SK-N-SH treated with all-trans-retinoic acid at 6 μM for 48 hours (cell line): ENCODE measurements around the gene SLC25A17.
"Not testable (repeated sequence)": the region's sequence is repeated elsewhere in the genome, so short reads cannot be mapped to it uniquely, and the experiment has no call there.

ENCODE experiments used
- ATAC-seq: fragments of 200-7000 bp; cut with Tn5 transposase; 3 replicates; pipeline ENCODE4 v1.9.1; 2020; ENCODE audit warnings: mild to moderate bottlenecking, moderate library complexity
- ARNTL ChIP-seq: fragments of 450-650 bp; formaldehyde crosslinking; IDR thresholded peaks from 2 replicates; pipeline ENCODE4 v1.5.0; 2020; ENCODE audit warnings: low read depth, mild to moderate bottlenecking, moderate library complexity, borderline replicate concordance
- BACH2 ChIP-seq: fragments of 250-450 bp; sonication (Bioruptor Pico); IDR thresholded peaks from 2 replicates; pipeline ENCODE4 v1.9.0; 2021; ENCODE audit warnings: mild to moderate bottlenecking, borderline replicate concordance
- CSDC2 ChIP-seq: fragments of 250-450 bp; sonication (Bioruptor Pico); IDR thresholded peaks from 2 replicates; pipeline ENCODE4 v1.5.0; 2020; ENCODE audit warnings: mild to moderate bottlenecking, moderate library complexity
- CSRNP3 ChIP-seq: fragments of 250-450 bp; sonication (Bioruptor Pico); IDR thresholded peaks from 2 replicates; pipeline ENCODE4 v1.5.1; 2021; ENCODE audit warnings: mild to moderate bottlenecking, moderate library complexity
- ESRRG ChIP-seq: fragments of 250-450 bp; sonication (Bioruptor Pico); IDR thresholded peaks from 2 replicates; pipeline ENCODE4 v1.6.1; 2021; ENCODE audit warnings: mild to moderate bottlenecking
- GLIS3 ChIP-seq: fragments of 250-450 bp; sonication (Bioruptor Pico); IDR thresholded peaks from 2 replicates; pipeline ENCODE4 v1.5.0; 2020; ENCODE audit warnings: mild to moderate bottlenecking, moderate library complexity
- OSR1 ChIP-seq: fragments of 250-450 bp; sonication (Bioruptor Pico); IDR thresholded peaks from 2 replicates; pipeline ENCODE4 v1.8.0; 2022; ENCODE audit warnings: moderate library complexity, mild to moderate bottlenecking, inconsistent platforms
- PATZ1 ChIP-seq: fragments of 250-450 bp; sonication (Bioruptor Pico); IDR thresholded peaks from 2 replicates; pipeline ENCODE4 v1.8.0; 2020; ENCODE audit warnings: mild to moderate bottlenecking, moderate library complexity, borderline replicate concordance
- POU6F1 ChIP-seq: fragments of 250-450 bp; sonication (Bioruptor Pico); IDR thresholded peaks from 2 replicates; pipeline ENCODE4 v1.8.0; 2021; ENCODE audit warnings: low read depth, mild to moderate bottlenecking, moderate library complexity, borderline replicate concordance
- RARB ChIP-seq: fragments of 250-450 bp; sonication (Bioruptor Pico); IDR thresholded peaks from 2 replicates; pipeline ENCODE4 v1.8.0; 2021; ENCODE audit warnings: mild to moderate bottlenecking, moderate library complexity
- SNAI2 ChIP-seq: fragments of 250-450 bp; sonication (Bioruptor Pico); IDR thresholded peaks from 2 replicates; pipeline ENCODE4 v1.5.0; 2020; ENCODE audit warnings: mild to moderate bottlenecking, moderate library complexity
- TCF4 ChIP-seq: fragments of 250-450 bp; sonication (Bioruptor Pico); IDR thresholded peaks from 2 replicates; pipeline ENCODE4 v1.8.0; 2021; ENCODE audit warnings: mild to moderate bottlenecking, moderate library complexity, borderline replicate concordance
- TOX ChIP-seq: fragments of 250-450 bp; sonication (Bioruptor Pico); IDR thresholded peaks from 2 replicates; pipeline ENCODE4 v1.8.0; 2021; ENCODE audit warnings: mild to moderate bottlenecking, moderate library complexity, borderline replicate concordance
- TSHZ2 ChIP-seq: fragments of 250-450 bp; sonication (Bioruptor Pico); IDR thresholded peaks from 2 replicates; pipeline ENCODE4 v1.5.0; 2020; ENCODE audit warnings: mild to moderate bottlenecking, moderate library complexity
- ZC3H10 ChIP-seq: fragments of 250-450 bp; sonication (Bioruptor Pico); IDR thresholded peaks from 2 replicates; pipeline ENCODE4 v1.5.1; 2021; ENCODE audit warnings: mild to moderate bottlenecking, moderate library complexity
- ZFP30 ChIP-seq: fragments of 450-650 bp; formaldehyde crosslinking; IDR thresholded peaks from 2 replicates; pipeline ENCODE4 v1.5.0; 2022; ENCODE audit warnings: mild to moderate bottlenecking, moderate library complexity
- ZNF565 ChIP-seq: fragments of 450-650 bp; formaldehyde crosslinking; conservative IDR thresholded peaks from 2 replicates; pipeline ENCODE4 v1.5.0; 2020; ENCODE audit warnings: low read depth, mild to moderate bottlenecking, moderate library complexity
- ZNF70 ChIP-seq: fragments of 450-650 bp; formaldehyde crosslinking; IDR thresholded peaks from 2 replicates; pipeline ENCODE4 v1.5.0; 2020; ENCODE audit warnings: mild to moderate bottlenecking, moderate library complexity

SLC25A17 gene

GRCh38 chr22:40829131-40829530 is 10.0 kb upstream of the SLC25A17 start:
- TF ChIP-seq GLIS3 (CRISPR knock-in tag) (no peak), ESRRG (CRISPR knock-in tag) (no peak), ZFP30 (CRISPR knock-in tag) (no peak)
- ATAC-seq: no peak

DNA sequence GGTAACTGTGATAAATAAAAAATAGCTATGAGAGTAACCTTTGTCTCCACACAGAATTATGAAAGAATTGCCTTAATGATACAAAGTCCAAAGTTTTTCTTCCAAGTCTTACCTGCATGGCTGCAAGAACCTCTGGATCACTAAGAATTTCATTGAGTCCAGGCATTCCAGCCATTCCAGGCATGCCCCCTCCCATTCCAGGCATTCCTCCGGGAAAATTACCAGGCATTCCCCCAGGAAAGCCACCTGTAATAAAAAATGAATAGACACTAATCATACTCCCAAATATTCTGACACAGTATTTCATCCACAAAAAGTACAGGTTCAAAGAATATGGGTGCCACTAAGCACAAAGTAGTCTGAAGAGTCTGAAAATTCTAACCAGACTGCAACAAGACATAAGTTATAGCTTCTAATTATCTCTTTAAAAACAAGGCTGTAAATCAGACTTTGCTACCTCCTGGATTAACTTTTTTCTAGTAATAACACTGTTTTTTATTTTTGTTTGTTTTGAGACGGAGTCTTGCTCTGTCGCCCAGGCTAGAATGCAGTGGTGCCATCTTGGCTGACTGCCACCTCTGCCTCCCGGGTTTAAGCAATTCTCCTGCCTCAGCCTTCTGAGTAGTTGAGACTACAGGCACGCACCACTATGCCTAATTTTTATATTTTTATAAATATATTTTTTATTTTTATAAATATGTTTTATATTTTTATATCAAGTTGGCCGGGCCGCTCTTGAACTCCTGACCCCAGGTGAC is 8.0 kb upstream of the SLC25A17 start:
- TF ChIP-seq GLIS3 (CRISPR knock-in tag) (no peak), ZNF70 (CRISPR knock-in tag) (no peak), ESRRG (CRISPR knock-in tag) (no peak), TOX (CRISPR knock-in tag) (no peak), ZNF565 (CRISPR knock-in tag) (no peak)
- no peak for ATAC-seq

DNA sequence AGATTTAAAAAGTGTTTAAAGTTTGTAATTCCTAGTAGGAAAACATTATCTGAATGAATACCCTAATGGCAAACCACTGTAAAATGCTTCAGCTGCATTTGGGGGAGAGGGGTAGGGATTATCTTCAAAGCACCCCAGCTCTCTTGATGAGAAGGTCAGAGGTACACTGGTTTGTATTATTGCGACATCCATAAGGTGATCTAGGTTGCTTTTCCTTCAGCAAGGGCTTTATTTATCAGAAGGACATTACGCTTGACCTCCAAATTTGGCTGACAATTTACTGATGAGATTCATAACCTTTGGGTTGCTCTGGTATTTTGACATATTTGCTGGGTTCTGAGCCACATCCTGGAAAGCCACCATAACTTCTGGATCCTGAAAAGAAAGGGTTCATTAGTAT is 7.1 kb upstream of the SLC25A17 start:
- ATAC-seq: not testable (repeated sequence)

DNA sequence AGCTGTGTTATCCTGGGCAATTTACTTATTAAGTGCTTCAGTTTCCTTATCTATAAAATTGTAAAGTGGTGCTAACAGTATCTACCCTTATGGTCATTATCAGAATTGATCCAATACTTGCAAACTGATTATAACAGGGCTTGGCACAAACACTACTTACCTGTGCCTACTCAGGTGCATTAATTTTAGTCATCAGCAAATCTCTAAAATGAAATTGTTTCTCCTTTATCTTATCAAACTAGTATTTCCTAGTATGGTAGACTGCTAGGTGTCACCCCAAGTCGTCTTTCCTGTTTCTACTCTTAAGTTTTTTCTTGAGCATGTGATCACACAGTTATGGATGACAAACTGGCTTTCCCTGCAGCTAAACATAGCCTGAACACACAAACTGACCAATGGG is 4.3 kb upstream of the SLC25A17 start:
- TF ChIP-seq ZNF70 (CRISPR knock-in tag) (no peak), OSR1 (CRISPR knock-in tag) (no peak), ZNF565 (CRISPR knock-in tag) (no peak)
- ATAC-seq: no peak

GRCh38 chr22:40819599-40820140 is 524 bp upstream of the SLC25A17 start:
- no peak for TF ChIP-seq SNAI2
- no peak for TF ChIP-seq RARB (CRISPR knock-in tag)
- TF ChIP-seq CSDC2: no peak
- TF ChIP-seq ZC3H10 (CRISPR knock-in tag): no peak
- TF ChIP-seq PATZ1 (CRISPR knock-in tag): no peak
- TF ChIP-seq TSHZ2 (CRISPR knock-in tag): no peak
- no peak for TF ChIP-seq TOX (CRISPR knock-in tag)
- no peak for TF ChIP-seq ESRRG (CRISPR knock-in tag)
- TF ChIP-seq GLIS3 (CRISPR knock-in tag): no peak
- TF ChIP-seq BACH2 (CRISPR knock-in tag): no peak
- no peak for TF ChIP-seq OSR1 (CRISPR knock-in tag)
- no peak for TF ChIP-seq ARNTL (CRISPR knock-in tag)
- TF ChIP-seq CSRNP3: no peak
- no peak for TF ChIP-seq ZNF565 (CRISPR knock-in tag)
- TF ChIP-seq POU6F1 (CRISPR knock-in tag): no peak
- no peak for TF ChIP-seq TCF4 (CRISPR knock-in tag)
- TF ChIP-seq, all 23 proteins: peak for 0
- ATAC-seq: peak; percentile 34
